Putamen (tissue), 1 donor: ENCODE results near the gene XIRP1.
A peak's percentile ranks its signal among the peaks of the same experiment; 100 is the strongest.

ENCODE experiments used
- DNase-seq: peaks from one replicate; pipeline ENCODE4 v3.0.0-alpha.2; 2016; ENCODE audit warnings: low spot score

The XIRP1 gene

GRCh38 chr3:39166932-39167532 lies 25.4 kb downstream of the XIRP1 start:
- DNase-seq, result no peak

- no peak for DNase-seq
Observed at GRCh38 chr3:39166134-39166710, 26.2 kb downstream of the XIRP1 start.

DNA sequence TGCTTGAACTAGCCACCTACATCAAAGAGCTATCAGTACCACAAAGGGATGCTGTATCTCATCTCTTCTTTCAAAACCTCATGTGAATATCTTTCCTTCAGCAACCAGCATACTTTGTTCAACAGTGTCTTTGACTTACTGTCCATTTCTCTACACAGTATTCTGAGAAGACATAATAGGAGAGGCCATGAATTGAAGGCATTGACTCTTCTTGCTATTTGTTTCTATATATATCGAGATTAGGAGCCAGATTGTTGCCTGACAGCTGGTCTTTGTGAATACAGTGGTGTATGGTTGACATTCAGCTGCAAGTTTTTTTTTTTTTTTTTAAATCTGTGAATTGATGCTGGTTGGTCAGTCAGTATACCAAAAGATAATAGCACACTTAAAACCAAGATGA lies 26.9 kb downstream of the XIRP1 start:
- no peak for DNase-seq

DNA sequence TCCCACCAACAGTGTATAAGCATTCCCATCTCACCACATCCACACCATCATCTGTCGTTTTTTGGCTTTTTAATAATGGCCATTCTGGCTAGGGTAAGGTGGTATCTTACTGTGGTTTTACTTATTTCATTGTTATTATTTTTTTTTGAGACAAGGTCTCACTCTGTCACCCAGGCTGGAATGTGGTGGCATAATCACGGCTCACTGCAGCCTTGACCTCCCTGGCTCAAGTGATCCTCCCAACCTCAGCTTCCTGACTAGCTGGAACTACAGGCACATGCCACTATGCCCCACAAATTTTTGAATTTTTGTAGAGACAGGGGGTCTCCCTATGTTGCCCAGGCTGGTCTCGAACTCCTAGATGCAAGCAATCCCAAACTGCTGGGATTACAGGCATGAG lies 28.0 kb downstream of the XIRP1 start:
- no peak for DNase-seq

DNA sequence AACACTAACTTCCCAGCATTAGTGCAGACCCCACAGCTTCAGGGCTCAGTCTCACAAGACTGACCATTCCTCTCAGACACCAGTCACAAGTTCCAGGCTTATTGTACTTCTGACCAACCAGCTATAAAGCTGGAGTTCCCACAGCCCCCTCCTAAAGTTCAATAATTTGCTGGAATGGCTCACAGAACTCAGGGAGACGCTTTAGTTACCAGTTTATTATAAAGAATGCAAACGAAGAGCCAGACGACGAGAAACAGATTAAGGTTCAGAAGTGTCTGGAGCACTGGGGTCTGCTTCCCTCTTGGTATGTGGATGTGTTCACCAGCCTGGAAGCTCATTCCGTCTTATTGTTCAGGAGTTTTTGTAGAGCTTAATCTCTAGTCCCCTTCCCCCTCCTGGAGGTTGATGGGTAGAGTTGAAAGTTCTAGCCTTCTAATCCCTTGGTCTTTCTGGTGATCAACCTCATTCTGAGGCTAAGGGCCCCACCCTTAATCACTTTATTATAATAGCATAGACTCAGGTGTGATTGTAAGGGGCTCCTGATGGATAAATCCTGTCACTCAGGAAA lies 34.2 kb downstream of the XIRP1 start:
- DNase-seq, result no peak

- DNase-seq, result no peak
Observed at GRCh38 chr3:39157359-39157758, 35.0 kb downstream of the XIRP1 start.

GRCh38 chr3:39156421-39156820 lies 36.0 kb downstream of the XIRP1 start:
- no peak for DNase-seq

- DNase-seq, result no peak
Observed at GRCh38 chr3:39154280-39155021, 37.9 kb downstream of the XIRP1 start.

DNA sequence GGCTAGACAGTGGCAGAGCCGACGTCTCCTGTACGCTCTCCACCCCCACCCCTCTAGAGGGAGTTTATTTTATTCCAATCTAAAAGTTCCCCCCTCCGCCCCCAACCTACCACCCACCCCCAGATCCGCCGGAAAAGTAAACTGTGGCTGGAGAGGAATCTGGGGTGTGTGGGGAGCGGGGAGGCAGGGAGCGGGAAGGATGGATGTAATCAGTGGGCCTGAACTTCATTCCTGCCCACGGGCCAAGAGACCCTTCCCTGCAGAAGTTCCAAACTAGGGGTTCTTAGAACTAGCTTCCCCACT lies 38.5 kb downstream of the XIRP1 start:
- DNase-seq, result no peak

DNA sequence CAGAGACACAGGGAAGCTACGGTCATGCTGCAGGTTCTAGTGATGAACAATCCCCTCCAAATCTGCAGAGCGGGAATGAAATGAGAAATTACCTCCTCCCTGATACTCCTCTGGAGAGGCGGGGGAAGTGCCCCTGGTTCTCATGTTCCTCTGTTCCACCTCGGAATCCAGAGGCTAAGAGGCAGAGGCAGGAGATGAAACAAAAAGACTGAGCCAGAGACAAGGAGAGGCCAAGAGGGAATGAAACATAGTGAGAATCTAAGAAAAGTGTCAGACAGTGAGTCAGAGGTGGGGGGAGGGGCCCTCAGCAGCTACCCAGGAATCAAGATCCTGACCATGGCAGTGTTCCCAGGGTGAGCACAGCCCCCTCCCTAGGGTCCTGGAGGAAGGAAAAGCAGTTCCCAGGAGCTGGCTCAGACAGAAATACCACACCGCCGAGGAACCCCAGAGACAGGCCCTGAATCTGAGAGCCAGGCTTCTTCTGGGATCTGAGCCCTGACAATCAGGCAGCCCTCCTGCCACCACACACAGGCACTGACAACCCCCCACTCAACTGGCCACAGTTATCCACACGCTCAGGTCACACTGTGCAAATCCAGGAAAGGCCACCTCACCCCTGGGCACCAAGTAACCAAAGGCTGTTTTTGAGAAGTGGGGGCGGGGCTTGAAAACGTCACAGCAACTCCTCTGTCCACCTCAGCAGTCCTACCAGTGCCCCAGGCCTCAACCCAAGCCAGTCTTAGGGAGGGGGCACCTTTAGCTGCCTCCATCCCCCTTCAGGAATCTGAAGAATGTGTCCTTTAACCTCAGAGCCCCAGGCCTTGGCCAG lies 41.4 kb downstream of the XIRP1 start:
- DNase-seq, result peak; percentile 58

DNA sequence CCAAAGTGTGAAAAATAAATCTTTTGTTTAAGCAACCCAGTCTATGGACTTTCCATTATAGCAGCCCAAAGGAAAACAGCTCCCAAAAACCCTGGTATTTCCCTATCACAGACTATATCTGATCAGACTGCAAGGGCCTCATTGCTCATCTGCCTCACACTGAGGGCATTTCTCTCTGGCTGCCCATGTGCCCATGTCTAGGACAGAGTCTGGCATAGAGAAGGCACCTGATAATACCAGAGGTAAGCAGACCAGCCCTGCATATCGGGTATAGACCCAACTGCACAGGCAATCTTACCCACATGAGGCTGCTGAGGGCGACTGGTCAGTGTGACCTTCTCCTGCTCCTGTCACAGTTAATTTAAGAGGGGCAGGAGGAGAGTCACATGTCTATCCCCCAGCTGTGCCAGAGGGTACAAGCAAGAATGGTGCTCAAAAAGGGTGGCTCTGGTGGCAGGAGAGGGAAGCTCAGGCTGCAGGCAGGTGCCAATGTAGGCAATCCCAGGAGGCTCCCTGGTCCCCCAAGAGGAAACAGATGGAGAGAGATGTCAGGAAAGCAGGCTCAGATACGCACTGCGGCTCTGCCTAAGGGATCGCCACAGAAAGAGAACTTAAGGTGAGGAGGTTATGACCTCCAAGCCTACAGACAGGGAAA lies 42.1 kb downstream of the XIRP1 start:
- DNase-seq, result no peak

DNA sequence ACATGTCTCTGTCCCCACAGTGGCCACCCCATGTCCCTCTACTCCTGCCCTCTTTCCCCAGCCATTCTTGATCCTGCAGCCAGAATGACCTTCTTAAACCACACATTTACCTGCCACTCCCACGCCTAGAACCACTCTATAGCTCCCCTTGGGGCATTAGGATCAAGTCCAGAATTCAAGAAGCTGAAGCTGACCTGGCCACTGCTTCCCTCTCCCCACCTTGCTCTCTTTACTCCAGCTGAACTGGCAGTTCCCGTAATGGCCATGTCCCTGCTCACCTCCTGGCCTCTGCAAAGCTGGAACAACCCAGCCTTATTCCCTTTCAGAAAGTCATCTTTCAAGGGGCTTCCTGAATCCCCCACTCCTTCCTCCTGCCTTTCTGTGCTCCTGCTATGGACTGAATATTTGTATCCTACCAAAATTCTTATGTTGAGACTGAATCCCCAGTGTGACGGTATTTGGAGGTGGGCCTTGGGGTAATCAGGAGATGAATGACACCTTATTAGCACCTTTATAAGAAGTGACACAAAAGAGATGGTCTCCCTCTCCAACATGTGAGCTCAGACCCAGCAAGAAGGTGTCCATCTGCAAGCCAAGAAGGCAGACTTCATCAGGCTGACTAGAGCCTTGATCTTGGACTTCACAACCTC lies 42.8 kb downstream of the XIRP1 start:
- no peak for DNase-seq

DNA sequence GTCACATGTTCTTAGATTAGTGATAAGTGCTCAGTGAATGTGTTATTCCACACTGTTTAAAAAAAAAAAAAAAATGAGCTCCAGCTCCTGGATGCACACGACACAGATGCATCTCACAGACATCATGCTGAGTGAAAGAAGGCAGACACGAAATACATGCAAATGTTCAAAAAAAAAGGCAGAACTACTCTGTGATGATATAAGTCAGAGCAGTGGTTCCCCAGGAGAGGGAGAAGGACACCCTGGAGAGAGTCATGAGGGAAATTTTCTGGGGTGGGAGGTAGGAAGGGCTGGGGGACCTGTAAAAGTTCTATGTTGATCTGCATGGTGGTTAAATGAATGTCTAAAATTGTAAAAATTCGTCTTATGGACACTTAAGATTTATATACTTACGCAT lies 43.3 kb downstream of the XIRP1 start:
- no peak for DNase-seq

- no peak for DNase-seq
Observed at GRCh38 chr3:39148435-39149058, 43.8 kb downstream of the XIRP1 start.

DNA sequence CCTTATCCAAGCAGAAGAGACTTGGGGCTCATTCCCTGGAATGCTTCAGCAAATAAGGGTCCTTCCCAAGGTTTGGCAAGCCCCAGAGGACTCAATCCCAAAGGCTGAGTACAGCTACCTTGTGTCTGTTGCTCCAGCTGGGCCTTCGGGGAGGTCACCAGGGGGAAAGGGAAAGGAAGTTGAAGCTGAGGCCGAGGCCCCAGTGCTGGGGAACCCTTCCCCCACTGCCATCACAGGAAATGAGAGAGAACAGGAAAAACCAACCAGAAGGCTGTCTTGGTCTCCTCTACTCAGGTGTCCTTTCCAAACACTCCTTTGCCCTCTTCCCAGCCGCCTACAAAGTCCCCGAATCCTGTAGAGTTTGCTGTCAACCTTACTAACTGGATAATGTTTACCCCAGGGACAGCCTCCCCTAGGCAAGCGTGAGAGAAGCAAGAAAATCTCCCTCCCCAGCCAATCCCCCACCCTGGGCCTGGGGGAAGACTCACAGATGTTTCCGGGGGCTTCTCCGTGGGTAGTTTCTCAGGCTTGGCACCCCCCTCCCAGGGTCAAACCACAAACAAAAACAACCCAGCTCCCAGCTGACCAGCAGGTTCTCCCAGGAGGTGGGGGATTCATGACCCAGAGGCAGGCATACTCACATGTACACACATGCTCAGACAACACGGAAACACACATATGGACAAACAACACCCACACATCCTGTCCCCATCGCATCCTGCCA lies 44.5 kb downstream of the XIRP1 start:
- DNase-seq, result no peak

- no peak for DNase-seq
Observed at GRCh38 chr3:39146611-39147591, 45.5 kb downstream of the XIRP1 start.

GRCh38 chr3:39146083-39146501 lies 46.3 kb downstream of the XIRP1 start:
- DNase-seq, result no peak

DNA sequence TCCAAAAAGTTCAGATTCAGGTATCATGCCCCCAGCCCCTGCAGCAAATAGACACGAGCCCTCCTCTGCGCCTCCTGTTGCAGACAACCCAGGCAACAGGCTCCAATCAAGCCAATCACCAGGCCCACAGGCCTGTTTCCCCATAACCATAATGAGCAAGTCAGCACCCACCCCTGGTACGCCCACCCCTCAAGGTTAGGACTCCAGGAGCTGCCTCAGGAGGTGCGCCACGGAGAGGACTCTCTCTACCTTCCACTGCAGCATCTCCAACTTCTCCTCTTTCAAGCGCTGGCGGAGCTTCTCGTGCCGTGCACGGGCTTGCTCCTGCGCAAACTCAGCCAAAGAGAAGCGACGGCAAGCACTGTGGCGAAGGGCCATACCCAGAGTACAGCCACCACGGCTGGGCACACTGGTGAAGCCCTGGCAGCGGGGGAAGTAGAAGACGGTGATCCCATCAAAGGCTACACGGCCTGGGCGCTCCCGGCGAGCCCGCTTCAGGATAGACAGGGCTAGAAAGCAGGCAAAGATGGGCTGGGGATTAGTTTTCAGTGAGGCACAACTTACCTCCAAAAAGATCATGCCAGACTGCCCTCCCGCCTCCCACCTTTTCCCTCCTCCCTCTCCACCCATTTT lies 47.5 kb downstream of the XIRP1 start:
- DNase-seq, result no peak
